Activated gamma-delta T cell treated with anti-CD3 and anti-CD28 coated beads, Interleukin-2, amount 50 U/mL, for 16 hours (primary cell): ENCODE measurements around the gene REPIN1.
A peak's percentile ranks its signal among the peaks of the same experiment; 100 is the strongest.
"Not testable (repeated sequence)": the region's sequence is repeated elsewhere in the genome, so short reads cannot be mapped to it uniquely, and the experiment has no call there.

Experiments used
- DNase-seq: peaks from one replicate; pipeline ENCODE4 v3.0.0-alpha.2; 2020; ENCODE audit warnings: low read depth

The REPIN1 gene

DNA sequence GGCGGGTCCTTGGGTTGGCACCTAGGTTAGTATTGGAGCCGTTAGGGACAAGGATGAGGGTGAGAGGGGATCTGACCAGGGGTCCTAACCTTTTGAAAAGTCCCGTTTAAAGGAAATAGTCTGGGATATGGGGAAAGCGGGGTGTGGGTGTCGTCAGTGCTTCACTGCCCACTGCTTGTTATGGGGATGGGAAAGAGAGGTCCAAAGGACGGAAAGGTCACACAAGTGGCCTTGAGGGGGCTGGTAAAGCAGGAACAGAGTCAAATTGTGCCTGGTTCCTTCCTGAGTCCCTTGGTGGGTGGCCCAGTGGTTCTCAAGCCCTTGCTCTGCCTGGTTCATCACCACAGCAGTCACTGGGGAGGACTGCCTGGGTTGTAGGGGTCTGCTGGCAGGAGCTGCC lies 7.9 kb downstream of the REPIN1 start:
- DNase-seq = no peak

DNA sequence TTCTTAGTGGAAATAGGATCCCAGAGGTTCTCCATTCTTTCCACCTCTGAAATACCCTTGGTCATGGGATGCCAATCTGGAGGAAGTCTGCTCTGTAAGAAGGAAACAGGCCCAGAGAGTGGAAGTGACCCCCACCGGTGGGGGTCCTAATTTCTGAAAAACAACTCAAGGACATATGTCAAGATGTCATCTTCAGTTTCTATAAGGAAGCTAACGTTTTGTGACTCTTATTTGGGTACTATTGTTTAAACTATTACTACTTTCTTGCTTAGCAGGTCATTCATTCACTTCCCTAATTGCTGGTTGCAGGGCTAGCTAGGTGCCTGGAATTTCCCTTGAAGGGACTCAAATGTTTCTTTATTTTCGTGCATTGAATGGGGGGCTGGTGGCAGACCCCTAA lies 8.6 kb downstream of the REPIN1 start:
- no peak for DNase-seq

DNA sequence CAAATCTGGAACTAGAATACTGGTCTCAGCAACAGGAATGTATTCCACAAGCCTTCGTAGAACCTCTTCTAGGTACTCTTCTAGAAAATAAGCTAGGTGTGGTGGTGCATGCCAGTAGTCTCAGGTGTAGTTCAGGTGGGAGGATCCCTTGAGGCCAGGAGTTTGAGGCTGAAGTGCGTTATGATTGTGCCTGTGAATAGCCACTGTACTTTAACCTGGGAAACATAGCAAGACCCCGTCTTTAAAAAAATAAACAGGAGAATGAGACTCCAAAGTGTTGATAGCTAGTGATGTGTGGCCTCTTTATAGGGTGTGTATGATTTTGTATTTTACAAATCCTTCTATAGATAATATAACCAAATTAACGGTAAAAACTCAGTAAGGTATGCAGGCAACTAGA lies 9.0 kb downstream of the REPIN1 start:
- DNase-seq = no peak

DNA sequence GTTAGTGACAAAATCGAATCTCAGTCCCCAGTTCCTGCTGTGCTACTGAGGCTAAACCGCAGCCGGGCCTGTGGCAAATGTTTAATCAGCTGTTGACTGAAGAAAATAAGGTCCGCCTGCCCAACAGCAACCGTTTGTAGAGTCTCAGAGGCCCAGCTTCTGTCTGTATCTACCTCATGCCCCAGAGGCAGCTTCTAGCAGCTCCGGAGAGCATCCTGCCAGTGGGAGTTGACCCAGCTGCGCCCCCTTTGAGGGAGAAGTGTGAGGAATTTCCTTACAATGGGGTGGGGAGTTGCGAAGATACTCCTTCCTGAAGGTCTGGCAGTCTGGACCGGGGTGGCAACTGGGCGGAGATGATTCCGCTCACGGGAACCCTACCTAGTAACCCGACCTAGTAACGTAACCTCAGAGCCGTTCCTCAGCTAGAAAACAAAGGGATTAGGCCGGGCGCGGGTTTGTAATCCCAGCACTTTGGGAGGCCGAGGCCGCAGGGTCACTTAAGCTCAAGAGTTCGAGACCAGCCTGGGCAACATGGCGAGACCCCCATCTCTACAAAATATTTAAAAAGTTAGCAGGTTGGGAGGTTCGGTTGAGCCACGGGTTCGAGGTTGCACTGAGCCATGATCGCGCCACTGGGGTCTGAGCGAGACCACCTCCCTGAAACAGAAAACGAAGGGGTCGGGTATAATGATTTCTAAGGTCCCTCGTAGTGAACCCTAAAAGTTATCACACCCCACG lies 9.7 kb downstream of the REPIN1 start:
- DNase-seq = no peak

DNA sequence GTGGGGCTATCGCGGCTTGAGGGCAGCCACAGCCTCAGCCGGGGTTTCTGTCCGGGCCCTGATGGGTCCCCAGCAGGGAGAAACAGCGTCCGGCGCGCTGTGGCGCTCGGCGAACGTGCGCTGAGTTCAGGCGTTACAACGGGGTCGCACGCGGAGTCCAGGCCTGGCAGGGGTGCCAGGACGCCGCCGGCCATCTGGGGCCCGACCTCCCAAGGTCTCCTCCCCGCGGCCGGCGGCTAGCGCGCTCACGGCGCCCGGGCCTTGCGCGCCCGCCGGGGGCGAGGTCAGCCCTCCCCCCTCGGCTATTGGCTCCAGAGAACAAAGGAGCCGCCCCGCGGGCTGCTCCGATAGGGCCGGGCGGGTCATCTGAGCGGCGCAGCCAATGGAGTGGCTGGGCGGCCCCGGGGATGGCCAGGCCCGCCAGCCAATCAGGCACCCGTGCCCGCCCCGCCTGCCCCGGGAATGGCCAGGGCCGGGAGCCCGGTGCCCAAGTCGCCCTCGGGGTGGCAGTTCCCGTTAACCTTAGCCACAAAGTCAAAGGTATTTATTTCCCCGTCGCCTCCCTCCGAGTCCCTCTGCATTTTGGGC lies 10.3 kb downstream of the REPIN1 start, which contains the start of gene ZNF775:
ZNF775 (plus strand) TSS at position 478 of the 588 bp plus-strand sequence. CDS start 9,141 bp downstream, outside the sequence.
- peak; percentile 87 for DNase-seq

DNA sequence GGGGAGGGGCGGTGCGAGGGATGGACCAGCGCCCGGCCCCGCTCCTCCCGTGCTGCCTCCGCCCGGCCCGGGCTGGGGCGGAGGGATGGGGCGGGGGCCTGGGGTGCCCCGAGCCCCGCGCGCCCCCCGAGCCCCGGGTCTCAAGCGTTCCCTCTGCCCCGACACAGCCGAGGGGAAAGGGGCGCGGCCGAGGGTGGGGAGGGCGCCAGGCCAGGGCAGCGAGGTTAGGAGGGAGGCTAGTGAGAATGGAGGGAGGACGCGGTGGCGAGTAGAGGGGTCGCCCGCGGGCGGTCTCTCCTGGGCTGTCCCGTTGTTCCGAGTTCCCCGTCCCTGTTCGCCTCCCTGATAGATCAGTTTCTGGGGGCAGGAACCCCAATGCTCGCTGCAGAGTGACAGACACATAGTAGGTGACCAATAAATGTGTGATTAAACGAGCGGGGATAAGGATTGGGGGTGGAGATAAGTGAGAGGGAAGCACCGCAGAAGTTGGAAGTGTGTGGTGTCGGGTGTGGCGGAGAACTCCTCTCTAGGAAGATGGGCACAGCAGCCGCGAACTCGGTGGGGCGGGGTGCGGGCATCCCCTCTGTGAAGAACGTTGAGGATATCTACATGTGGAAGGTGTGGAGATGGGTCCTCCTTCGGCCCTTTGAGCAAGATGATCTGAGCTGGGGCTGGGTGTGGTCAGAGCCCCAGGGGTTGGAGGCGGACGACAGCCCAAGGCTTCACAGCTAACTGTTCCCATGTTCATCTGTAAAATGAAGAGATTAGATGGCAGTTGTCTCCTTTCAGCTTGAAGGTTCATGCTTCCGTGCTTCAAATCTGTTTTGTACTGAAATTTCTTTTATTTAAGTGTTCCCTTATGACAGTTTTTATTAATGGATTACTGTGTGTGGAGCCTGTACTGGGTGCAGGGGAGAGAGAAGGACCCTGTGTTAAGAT lies 11.1 kb downstream of the REPIN1 start:
- no peak for DNase-seq

DNA sequence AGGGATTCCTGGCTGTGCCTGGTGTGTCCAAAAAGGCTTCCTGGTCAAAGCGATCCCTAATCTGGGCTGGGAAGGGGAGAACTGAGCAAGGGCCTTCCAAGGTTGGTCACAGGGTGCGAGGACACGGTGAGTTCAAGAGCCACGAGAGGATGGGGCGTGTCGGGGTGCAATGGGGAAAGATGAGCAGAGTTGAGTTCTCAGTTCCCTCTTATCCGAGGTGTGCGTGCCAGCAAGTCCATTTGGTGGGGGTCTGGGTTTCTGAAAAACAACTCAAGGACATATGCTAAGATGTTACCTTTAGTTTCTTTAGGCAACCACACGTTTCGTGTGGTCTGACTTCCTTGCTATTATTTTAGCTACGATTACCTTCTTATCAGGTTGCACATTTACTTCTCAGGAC lies 11.8 kb downstream of the REPIN1 start:
- DNase-seq = no peak

DNA sequence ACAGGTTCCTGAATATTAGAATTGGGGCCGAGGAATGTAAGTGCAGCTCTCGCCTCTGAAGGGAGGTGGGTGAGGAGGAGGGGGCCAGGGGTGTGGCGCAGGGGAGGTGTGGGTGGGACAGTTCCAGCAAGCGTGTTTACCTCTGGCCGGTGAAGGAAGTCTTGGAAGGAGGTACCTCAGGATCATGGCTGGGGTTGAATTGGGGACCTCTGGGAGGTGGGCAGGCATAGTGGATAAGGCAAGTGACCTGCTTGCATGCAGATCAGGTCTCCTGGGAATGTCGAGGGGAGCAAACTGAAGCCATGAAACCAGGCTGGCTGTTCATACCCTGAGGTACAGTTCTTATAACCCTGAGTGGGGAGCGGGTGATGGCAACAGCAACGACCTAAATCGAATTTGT lies 12.5 kb downstream of the REPIN1 start:
- DNase-seq = no peak

DNA sequence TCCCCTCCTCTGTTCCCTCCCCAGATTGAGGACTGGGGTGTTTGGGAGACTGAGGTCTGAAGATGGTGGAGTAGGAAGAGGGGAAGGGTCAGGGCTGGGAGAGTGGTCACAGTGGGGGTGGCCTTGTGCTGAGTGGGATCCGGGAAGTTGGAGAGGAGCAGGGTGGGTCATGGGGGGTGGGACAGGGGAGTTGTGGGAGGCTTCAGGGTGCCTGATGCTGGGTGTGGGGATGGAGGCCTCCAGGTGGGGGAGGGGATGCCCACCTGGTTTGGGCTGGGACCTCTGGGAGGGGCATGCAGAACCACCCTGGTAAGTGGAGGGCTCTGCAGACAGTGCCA lies 13.1 kb downstream of the REPIN1 start:
- DNase-seq = no peak

DNA sequence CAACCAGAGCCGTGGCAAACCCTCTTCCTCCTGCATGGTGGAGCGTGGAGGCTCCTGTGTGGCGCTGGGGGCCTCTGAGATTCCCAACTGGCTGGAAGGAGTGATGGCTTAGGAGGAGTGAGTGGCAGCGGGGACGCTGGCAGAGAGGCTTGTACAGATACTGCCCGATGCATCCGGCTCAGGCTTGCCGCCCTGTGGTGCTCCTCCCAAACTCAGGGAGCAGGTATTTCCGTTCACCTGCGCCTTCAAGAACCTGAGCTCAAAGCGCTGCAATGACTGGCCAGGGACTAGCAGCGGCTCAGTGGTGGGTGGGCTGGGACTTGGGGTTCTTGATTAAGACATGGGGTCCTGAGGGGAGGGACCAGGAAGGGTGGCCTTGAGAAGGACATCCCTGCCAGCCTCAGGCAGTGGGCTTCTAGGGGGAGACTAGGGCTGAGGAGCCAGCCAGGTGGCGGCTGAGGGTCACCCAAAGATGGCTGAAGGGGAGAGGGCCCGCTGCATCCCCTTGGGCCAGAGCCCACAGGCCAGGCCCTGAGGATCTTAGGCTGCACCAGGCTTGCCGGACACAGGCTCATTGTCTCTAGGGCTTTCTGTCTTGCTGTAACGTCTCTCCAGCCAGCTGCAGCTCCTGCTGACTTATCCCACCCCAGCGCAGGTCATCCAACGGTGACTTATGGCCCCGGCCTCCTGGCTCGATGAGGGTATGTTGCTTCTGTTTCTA lies 13.7 kb downstream of the REPIN1 start:
- DNase-seq = no peak

DNA sequence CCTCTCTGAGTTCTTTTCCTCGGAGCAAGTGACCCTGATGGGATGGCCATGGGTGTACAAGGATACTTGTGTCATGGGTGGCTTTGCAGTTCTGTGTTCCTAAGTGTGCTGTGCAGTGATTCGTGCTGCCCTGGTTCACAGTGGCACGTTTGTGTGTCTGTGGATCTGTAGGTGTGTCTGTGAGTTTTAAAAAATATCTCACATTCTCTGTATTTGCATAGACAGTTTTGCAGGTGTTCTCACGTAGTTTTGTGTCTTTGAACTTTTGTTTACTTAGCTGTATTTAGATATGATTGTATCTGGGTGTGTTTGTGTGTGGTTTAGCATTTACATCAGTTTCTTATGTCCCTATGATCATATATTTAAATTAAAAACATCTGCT lies 14.2 kb downstream of the REPIN1 start:
- DNase-seq = no peak

DNA sequence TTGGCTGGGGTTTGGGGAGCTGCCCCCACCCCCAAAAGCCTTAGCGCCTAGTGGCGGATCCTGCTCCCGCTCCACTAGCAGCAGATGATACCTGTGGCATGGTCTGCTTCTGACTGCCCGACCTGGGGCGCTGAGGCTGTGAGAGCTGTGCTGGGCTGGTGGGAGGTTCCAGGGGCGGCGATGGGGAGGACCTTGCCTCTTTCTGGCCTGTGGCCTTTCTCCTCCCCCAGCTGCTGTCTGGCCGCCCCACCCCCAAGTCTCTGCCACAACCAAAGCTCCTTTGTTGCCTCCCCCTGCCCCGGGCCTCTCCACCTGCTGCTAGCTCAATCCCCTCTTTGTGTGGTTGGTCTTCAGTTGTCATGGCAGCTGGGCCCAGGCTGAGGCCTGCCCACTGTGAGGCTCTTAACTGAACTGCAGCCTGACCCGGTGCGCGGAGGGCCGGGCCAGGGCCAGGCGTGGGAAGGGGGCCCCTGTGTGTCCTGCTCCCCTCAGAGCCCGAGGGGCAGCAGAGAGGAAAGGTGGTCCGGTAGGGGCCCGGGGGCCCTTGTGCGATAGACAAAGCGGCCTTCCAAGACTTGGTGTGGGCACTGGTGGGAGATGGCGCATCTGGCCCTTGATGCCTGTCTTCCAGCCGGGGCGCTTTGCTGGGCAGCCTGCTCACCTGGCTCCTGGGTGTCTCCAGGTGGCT lies 15.2 kb downstream of the REPIN1 start:
- no peak for DNase-seq

DNA sequence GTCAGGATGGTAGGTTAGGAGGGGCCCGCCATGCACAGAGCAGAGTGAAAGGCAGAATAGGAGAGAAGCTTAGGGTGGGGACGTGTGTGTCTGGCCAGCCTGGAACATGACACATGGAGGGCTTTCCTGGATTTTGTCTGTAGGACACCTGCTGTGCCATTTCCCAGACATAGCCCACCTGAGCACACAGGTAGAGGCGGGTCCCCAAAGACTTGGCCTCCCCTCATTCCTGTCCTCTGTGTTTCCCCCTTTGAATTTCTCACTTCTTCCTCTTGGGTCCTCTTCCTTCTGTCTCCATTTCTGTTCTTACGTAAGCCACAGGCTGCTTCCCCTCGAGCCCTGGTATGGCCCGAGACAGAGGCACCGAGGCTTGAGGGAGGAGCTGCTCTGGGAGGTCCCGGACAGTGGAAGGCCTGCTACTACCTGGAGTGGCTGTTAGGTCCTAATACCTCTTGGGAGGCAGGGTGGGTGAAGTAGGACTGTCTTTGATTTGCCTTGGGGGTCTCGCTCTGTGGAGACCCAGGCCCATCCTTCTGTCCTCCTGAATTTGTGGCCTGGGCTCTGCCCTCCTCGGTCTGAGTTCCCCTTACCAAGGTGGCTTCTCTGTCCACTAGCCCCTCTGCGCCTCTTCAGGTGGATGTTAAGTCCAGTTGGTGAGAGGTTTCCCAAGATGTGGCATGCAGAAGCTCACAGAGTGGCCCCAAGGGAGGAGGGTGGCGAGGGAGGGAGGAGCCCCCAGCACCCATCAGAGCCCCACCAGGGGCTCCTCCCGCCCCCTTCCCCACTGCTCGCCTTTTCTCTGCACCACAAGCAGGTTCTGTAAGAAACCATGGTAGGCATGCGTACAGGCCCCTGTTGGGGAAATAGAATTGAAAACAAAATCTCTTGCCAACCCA lies 16.0 kb downstream of the REPIN1 start:
- no peak for DNase-seq

DNA sequence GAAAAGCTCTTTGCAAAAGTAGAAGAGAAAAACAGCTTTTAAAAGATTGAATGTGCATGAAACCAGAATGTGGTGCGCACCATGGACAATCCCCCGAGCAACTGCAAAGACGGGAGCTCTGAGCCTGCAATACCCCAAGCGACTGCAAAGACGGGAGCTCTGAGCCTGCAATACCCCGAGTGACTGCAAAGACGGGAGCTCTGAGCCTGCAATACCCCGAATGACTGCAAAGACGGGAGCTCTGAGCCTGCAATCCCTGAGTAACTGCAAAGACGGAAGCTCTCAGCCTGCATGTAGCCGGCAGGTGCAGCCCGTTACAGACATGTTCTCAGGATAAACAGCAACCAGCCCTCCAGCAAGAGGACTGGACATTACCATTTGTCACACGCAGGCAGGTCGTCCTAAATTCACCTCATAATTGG lies 16.7 kb downstream of the REPIN1 start:
- no peak for DNase-seq

DNA sequence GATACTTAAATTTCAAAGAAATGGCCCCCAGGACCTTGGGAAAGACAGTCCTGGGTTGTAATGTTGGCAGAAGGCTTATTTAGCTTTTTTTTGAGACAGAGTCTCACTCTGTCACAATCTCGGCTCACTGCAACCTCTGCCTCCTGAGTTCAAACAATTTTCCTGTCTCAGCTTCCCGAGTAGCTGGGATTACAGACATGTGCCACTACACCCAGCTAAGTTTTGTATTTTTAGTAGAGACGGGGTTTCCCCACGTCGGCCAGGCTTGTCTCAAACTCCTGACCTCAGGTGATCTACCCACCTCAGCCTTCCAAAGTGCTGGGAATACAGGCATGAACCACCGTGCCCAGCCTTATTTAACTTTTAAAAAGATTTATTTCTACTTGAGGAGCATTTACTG lies 17.3 kb downstream of the REPIN1 start:
- not testable (repeated sequence) for DNase-seq

DNA sequence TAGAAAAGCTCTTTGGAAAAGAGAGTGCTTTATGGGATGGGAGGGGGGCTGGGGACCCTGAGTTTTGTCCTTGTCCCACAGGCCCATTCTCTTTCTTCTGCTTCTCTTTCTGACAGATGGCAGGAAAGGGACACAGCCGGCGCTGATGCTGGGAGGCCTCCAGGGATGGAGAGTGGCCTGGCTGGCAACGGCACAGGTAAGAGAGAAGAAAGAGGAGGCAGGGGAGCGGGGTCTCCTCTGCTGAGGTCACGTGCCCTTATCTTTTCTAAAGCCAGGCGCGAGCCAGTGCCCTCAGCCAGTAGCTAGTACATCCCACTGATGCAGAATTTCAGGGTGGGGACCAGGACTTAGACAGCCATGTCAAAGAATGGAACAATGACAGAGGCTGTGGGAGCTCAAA lies 19.7 kb downstream of the REPIN1 start:
- DNase-seq = no peak

DNA sequence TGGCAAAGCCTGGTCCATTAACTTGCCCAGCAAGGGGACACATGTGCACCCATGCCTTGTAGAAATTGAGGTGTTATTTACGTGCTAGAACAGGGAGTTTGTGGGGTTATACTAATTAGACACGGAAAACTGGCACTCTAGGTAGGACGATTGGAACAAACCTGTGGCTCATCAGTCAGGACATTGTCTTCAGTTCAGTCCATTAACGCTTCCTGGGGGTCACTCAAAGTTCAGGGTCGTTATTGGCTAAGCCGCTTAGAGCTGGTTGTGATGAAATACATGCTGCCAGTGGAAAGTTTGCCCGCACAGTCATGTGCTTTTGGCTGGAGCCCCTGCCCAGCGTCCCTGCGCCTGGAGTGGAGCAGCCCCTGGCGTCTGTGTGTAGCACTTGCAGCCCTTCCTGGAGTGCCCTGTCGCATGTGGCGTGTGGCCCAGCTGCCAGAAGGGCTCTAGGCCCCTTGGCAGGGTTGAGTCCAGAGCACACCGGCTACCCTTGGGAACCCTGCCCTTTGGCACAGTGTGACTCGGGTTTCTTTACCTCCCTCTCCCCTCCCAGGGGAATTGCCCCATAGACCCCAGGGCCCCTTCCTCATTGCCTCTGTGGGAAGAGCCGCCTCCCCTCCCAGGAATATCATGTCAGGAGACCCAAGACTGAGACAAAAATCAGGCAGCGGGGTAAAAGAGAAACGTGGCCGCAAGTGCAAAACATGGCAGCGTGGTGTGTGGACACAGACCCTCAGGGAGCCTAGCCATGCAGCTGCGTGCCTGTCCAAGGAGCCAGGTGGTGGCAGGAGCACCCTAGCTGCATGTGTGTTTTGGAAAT lies 20.3 kb downstream of the REPIN1 start:
- no peak for DNase-seq

DNA sequence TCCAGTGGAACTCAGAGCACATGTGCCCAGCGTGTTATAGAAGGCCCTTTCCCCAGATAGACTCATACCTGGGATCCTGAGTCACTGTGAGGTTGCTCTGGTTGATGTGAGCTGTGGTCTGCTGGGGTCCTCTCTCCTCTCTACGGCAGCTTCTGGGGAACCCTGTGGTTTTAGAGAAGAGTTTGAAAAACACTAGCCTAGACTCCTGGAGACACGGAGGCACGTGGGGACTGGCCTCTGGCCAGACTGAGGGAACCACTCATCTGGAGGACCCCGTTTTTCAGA lies 20.9 kb downstream of the REPIN1 start:
- no peak for DNase-seq

DNA sequence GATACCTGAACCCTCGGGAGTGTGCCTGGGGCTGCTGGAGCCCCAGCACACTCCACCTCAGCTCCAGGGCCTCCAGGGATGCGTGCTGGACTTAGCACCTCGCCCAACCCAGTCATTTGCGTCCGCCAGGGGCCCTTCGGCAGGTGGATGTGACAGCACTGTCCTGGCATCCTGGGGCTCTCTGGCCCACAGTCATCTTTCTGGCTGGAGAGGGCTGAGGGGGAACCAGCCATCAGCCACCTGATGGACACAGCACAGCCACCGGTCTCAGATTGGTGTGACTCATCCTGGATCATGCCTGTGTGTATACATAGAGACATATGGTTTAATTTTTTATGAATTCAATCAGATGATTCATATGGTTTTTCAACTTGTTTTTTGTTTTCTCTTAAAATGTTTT lies 21.6 kb downstream of the REPIN1 start:
- DNase-seq = no peak

DNA sequence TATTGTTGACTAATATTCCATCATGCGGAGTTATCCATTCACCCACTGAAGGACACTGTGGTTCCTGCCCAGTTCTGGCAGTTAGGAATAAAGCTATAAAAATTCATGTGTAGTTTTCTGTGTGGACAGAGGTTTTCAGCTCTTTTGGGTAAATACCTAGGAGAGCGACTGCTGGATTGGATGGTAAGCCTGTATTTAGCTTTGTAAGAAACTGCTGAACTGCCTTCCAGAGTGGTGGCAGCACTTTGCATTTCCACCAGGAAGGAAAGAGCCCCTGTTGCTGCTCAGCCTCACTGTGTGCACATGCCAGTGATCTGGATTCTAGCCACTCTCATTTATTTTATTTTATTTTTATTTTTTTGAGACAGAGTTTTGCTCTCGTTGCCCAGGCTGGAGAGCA lies 24.7 kb downstream of the REPIN1 start:
- no peak for DNase-seq
